PC-9 (cell line): ENCODE results near the gene LRRC58. TPM values are rescaled to one million over a fixed set of nuclear protein-coding genes. Genes with fewer than 3 reads are reported as not detected.

Experiments used
- BruUV-seq: library from RNA; stranded (reverse); fragments of 400-500 nt; replicated peaks from 2 replicates; lab custom pipeline; 2021; lab: Mats Ljungman, UMichigan
- CTCF ChIA-PET: fragments of 300-600 bp; sonication (Branson Sonifier 250); formaldehyde crosslinking; loops from one replicate; lab custom pipeline; 2022; ENCODE audit warnings: antibody characterized with exemption; lab: Charles Lee
- POLR2A ChIA-PET: fragments of 300-600 bp; sonication (Branson Sonifier 250); formaldehyde crosslinking; loops from one replicate; lab custom pipeline; 2022; ENCODE audit warnings: antibody characterized with exemption; ENCODE audit not compliant: unreplicated experiment; lab: Charles Lee
- DNase-seq, 2 experiments: peaks; one replicate each; pipeline versions ENCODE4 v3.0.0 to v3.0.0-alpha.2; 2015 to 2022; ENCODE audit warnings: mixed read lengths in 1 of 2
- H2AFZ ChIP-seq: fragments of 200-600 bp; sonication (generic); 2 replicates; pipeline ENCODE4 v1.8.1; 2017; ENCODE audit warnings: antibody characterized with exemption
- H3F3A ChIP-seq: fragments of 200-600 bp; sonication (generic); 2 replicates; pipeline ENCODE4 v1.8.1; 2017; ENCODE audit warnings: antibody characterized with exemption, mild to moderate bottlenecking, low read depth; ENCODE audit not compliant: insufficient read depth
- H3K27ac ChIP-seq: fragments of 200-600 bp; sonication (generic); 2 replicates; pipeline ENCODE4 v1.6.1; 2016; ENCODE audit warnings: mixed run types
- H3K27me3 ChIP-seq: fragments of 200-600 bp; sonication (generic); 2 replicates; pipeline ENCODE4 v1.6.1; 2016; ENCODE audit warnings: low read depth, mixed run types; ENCODE audit not compliant: insufficient read depth
- H3K36me3 ChIP-seq: fragments of 200-600 bp; sonication (generic); 2 replicates; pipeline ENCODE4 v1.6.1; 2016; ENCODE audit warnings: low read depth, mixed run types
- H3K4me1 ChIP-seq: fragments of 200-600 bp; sonication (generic); replicated peaks from 2 replicates; pipeline ENCODE4 v1.6.1; 2016; ENCODE audit warnings: mixed run types; ENCODE audit not compliant: insufficient read depth
- H3K4me2 ChIP-seq: fragments of 200-600 bp; sonication (generic); 2 replicates; pipeline ENCODE4 v1.6.1; 2017; ENCODE audit warnings: mixed run types
- H3K4me3 ChIP-seq: fragments of 200-600 bp; sonication (generic); 2 replicates; pipeline ENCODE4 v1.6.1; 2016; ENCODE audit warnings: mixed run types
- H3K79me2 ChIP-seq: fragments of 200-600 bp; sonication (generic); 2 replicates; pipeline ENCODE4 v1.6.1; 2017; ENCODE audit warnings: low read depth, mixed run types
- H3K9me2 ChIP-seq: fragments of 200-600 bp; sonication (generic); 2 replicates; pipeline ENCODE4 v1.8.1; 2017; ENCODE audit warnings: mild to moderate bottlenecking; ENCODE audit not compliant: insufficient read depth
- H3K9me3 ChIP-seq: fragments of 200-600 bp; sonication (generic); 2 replicates; pipeline ENCODE4 v1.8.1; 2016; ENCODE audit warnings: low read depth; ENCODE audit not compliant: insufficient read depth
- H4K20me1 ChIP-seq: fragments of 200-600 bp; sonication (generic); 2 replicates; pipeline ENCODE4 v1.8.1; 2017; ENCODE audit not compliant: insufficient read depth
- EZH2 ChIP-seq: fragments of 200-600 bp; sonication (generic); IDR thresholded peaks from 2 replicates; pipeline ENCODE4 v1.8.0; 2017; ENCODE audit warnings: antibody characterized with exemption, low read depth
- intact Hi-C: fragments of 100-400 bp; cut with micrococcal nuclease; formaldehyde crosslinking; loops from one replicate; pipeline ENCODE4 v1.10.0; 2022; ENCODE audit not compliant: unreplicated experiment
- total RNA-seq: library from RNA; stranded (reverse); gene quantifications from 2 replicates; pipeline ENCODE4 v1.2.3, GENCODE V29; 2021
- TF ChIP-seq, protein P1 (sequence below): fragments of 200-600 bp; sonication (generic); conservative IDR thresholded peaks from 2 replicates; pipeline ENCODE4 v1.6.1; 2017; ENCODE audit warnings: mixed run types, antibody characterized with exemption, mild to moderate bottlenecking, moderate library complexity

Gene LRRC58
- total RNA-seq, 1 experiment from 2014 or later = 28.9 TPM

DNA sequence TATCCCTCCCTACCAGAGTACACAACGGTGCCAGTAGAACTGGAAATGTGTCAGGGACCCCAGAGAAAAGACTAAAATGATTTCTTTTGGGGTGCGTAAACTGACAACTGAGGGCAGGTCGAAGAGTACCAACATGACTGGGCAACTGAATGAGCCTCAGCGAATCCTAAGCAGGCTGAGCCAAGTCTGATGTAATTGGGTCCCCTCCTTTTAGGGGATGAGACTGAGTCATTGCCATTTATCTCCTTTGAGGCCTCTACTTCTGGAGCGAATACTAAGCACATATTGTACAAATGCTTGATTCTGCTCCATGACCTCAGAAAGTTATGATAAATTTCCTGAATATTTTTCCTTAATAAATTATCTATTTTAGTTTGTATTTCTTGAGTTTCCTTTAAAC, 46.8 kb downstream of the LRRC58 start:
- no peaks in the 10 kb centered on the region for H3F3A ChIP-seq
- TF ChIP-seq, protein P1, sequence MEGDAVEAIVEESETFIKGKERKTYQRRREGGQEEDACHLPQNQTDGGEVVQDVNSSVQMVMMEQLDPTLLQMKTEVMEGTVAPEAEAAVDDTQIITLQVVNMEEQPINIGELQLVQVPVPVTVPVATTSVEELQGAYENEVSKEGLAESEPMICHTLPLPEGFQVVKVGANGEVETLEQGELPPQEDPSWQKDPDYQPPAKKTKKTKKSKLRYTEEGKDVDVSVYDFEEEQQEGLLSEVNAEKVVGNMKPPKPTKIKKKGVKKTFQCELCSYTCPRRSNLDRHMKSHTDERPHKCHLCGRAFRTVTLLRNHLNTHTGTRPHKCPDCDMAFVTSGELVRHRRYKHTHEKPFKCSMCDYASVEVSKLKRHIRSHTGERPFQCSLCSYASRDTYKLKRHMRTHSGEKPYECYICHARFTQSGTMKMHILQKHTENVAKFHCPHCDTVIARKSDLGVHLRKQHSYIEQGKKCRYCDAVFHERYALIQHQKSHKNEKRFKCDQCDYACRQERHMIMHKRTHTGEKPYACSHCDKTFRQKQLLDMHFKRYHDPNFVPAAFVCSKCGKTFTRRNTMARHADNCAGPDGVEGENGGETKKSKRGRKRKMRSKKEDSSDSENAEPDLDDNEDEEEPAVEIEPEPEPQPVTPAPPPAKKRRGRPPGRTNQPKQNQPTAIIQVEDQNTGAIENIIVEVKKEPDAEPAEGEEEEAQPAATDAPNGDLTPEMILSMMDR = no peak
- TF ChIP-seq EZH2 = no peak
- H3K4me3 ChIP-seq = no peak overlapping the region
- no peak for DNase-seq
- no peak overlapping the region for H3K4me2 ChIP-seq
- H3K4me1 ChIP-seq = peaks cover 10% of the 10 kb centered on the region
- no peaks in the 10 kb centered on the region for H3K27me3 ChIP-seq
- H3K9me2 ChIP-seq = no peaks in the 10 kb centered on the region
- no peaks in the 10 kb centered on the region for H4K20me1 ChIP-seq
- no peaks in the 10 kb centered on the region for H3K9me3 ChIP-seq
- ChIA-PET POLR2A (no interaction called here), CTCF (no interaction called here)
- intact Hi-C loops = no loop called here
- no peak overlapping the region for H2AFZ ChIP-seq
- no TSS peak for BruUV-seq
- H3K79me2 ChIP-seq = no peaks in the 10 kb centered on the region
- no peaks in the 10 kb centered on the region for H3K36me3 ChIP-seq
- no peak overlapping the region for H3K27ac ChIP-seq

DNA sequence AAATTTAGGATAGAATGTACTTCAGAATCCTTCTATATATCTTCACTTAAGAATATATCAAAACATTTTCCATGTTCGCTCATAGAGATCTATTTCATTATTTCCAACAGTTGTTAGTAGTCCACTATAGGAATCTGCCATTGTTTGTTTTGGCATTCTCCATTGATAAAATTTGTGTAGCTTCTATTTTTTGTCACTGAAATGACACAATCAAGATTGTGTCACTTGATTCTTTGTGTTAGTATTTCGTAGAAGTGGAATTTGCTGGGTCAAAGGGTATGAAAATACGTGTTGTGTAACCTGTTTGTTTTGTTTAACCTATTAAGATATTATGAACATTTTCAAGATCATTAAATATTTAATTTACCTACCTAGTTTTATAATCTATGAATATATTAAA, 48.2 kb downstream of the LRRC58 start:
- intact Hi-C loops = no loop called here
- no peaks in the 10 kb centered on the region for H3K27me3 ChIP-seq
- H3K4me1 ChIP-seq = peaks cover 10% of the 10 kb centered on the region
- no peaks in the 10 kb centered on the region for H3K9me3 ChIP-seq
- H3K9me2 ChIP-seq = no peaks in the 10 kb centered on the region
- POLR2A ChIA-PET = no interaction called here
- CTCF ChIA-PET = interaction anchor here (0.6 kb wide), 1 partner anchor 68 kb away, joined by 4 read pairs; no protein-coding TSS in a partner anchor
- peak in 1 of 2 experiments; percentile 41 for DNase-seq
- no TSS peak for BruUV-seq
- no peak overlapping the region for H3K4me2 ChIP-seq
- H3F3A ChIP-seq = no peaks in the 10 kb centered on the region
- no peaks in the 10 kb centered on the region for H4K20me1 ChIP-seq
- H3K79me2 ChIP-seq = no peaks in the 10 kb centered on the region
- H2AFZ ChIP-seq = no peak overlapping the region
- no peak for TF ChIP-seq EZH2
- TF ChIP-seq, protein P1 = no peak
- no peaks in the 10 kb centered on the region for H3K36me3 ChIP-seq
- H3K27ac ChIP-seq = no peak overlapping the region
- no peak overlapping the region for H3K4me3 ChIP-seq

DNA sequence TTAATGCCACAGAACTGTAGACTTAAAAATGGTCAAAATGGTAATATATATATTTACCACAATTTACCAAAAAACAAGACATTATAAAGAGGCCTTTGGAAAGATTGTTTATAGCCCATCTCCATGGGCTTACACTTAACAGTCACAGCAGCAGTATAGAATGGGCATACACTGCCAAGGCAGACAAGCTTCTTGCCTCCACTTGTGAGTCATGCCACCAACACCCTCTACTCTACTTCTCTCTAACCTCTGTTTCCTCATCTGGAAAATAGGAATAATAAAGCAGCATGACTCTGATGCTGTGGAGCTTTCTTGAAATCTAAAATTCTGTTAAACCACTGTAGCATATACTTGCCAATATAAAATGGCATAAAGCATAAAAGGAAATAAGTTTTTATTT, 49.8 kb downstream of the LRRC58 start:
- Histone ChIP-seq H3K9me3 (no peaks in the 10 kb centered on the region), H3K4me3 (no peak overlapping the region), H3K79me2 (no peaks in the 10 kb centered on the region), H3K27ac (no peak overlapping the region), H3K27me3 (no peaks in the 10 kb centered on the region), H3K4me2 (no peak overlapping the region), H3K4me1 (peaks cover 10% of the 10 kb centered on the region), H4K20me1 (no peaks in the 10 kb centered on the region), H2AFZ (no peak overlapping the region), H3F3A (no peaks in the 10 kb centered on the region), H3K9me2 (no peaks in the 10 kb centered on the region), H3K36me3 (no peaks in the 10 kb centered on the region)
- TF ChIP-seq, protein P1 = no peak
- TF ChIP-seq EZH2 = no peak
- ChIA-PET CTCF (no interaction called here), POLR2A (no interaction called here)
- intact Hi-C loops = no loop called here
- no TSS peak for BruUV-seq
- DNase-seq = no peak
